GM18868 (cell line): ENCODE data around the gene ZNG1A.
A peak's percentile ranks its signal among the peaks of the same experiment; 100 is the strongest.
"Not testable (repeated sequence)": the region's sequence is repeated elsewhere in the genome, so short reads cannot be mapped to it uniquely, and the experiment has no call there.

Experiments used
- ATAC-seq: cut with Tn5 transposase; IDR thresholded peaks from one replicate; pipeline ENCODE4 v1.9.1; 2021; ENCODE audit warnings: mild to moderate bottlenecking, moderate library complexity; ENCODE audit not compliant: unreplicated experiment

Gene ZNG1A

DNA sequence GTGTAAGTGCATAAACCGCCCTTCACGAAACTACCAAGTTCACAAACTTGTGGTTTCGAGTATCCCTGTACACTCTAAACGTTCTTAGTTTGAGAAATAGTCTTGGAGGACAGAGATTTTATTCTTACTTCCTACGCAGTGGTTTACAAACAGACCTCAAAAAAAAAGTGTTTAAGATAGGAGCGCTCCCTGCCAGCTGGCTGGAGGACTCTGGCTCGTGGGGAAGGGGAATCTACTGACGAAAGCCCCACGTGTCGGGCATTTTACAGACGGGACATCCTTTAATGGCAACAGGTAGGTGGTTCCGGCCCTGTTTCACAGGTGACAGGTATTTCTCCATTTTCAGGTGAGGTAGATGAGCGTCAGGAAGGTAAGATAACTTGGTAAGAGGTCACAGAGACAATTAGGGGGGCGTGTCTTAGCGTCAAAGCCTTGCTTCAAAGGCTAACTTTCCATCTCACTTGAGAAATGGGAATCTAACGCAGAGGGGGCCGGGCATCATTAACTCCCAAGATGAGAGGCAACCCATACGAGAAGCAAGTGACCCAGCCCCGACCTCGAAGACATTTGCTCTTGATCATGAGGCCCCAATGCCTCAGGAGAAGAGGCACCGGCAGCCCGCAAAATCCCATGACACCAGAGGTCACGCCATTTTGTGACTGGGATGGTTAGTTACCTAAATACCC, 573 bp downstream of the ZNG1A start:
- ATAC-seq: not testable (repeated sequence)

GRCh38 chr9:169757-170156, 9.1 kb downstream of the ZNG1A start:
- ATAC-seq: not testable (repeated sequence)

DNA sequence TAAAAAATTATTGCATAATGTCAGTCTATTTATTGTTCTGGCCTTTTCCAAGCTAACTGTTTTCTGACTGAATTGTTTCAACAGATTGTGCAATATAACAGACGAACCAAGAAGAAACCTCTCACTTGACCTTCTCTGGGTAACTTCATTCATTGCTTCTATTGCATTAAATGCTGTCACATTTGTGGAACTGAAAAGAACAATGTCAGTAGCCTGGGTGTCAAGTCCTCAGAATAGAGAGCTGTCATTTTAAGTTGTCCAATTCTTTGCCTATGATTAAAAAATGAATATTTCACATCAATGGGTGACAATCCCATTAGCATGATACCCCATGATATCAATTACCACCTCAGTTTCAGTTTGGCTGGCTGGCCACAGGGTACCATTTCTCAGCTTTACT, 19.0 kb downstream of the ZNG1A start:
- ATAC-seq: not testable (repeated sequence)

- not testable (repeated sequence) for ATAC-seq
Observed at GRCh38 chr9:151173-151572, 27.7 kb downstream of the ZNG1A start.

DNA sequence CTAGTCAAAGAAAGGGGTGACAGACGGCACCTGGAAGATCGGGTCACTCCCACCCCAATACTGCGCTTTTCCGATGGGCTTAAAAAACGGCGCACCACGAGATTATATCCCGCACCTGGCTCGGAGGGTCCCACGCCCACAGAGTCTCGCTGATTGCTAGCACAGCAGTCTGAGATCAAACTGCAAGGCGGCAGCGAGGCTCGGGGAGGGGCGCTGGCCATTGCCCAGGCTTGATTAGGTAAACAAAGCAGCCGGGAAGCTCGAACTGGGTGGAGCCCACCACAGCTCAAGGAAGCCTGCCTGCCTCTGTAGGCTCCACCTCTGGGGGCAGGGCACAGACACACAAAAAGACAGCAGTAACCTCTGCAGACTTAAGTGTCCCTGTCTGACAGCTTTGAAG, 39.0 kb downstream of the ZNG1A start:
- not testable (repeated sequence) for ATAC-seq

DNA sequence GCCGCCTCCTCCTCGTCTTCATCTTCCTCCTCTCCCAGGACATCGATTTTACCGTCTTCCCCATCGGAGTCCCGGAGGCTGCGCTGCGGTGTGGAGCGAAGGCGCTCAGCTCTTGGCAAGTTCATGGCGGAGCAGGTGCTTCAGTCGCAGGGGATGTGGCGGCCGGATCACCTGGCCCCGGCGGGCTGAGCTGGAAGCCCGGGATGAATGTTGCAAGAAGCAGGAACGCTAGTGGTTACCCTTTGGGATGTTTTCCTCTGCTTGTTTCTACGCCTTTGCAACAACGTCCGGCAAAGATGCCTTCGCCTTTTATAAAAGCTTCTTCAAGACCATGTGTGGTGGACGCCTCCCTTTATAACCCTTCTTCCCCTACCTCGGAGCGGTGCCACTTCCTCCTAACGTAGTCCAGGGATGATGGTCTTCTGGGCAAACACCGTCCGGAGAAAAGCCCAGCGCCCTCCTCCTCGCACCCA, 60.8 kb downstream of the ZNG1A start, which contains the start of gene FOXD4:
FOXD4 (minus strand) TSS at position 423 of the 473 bp plus-strand sequence; CDS start at position 125, 298 bp downstream.
- not testable (repeated sequence) for ATAC-seq

- not testable (repeated sequence) for ATAC-seq
Observed at GRCh38 chr9:117144-117994, 61.5 kb downstream of the ZNG1A start.

DNA sequence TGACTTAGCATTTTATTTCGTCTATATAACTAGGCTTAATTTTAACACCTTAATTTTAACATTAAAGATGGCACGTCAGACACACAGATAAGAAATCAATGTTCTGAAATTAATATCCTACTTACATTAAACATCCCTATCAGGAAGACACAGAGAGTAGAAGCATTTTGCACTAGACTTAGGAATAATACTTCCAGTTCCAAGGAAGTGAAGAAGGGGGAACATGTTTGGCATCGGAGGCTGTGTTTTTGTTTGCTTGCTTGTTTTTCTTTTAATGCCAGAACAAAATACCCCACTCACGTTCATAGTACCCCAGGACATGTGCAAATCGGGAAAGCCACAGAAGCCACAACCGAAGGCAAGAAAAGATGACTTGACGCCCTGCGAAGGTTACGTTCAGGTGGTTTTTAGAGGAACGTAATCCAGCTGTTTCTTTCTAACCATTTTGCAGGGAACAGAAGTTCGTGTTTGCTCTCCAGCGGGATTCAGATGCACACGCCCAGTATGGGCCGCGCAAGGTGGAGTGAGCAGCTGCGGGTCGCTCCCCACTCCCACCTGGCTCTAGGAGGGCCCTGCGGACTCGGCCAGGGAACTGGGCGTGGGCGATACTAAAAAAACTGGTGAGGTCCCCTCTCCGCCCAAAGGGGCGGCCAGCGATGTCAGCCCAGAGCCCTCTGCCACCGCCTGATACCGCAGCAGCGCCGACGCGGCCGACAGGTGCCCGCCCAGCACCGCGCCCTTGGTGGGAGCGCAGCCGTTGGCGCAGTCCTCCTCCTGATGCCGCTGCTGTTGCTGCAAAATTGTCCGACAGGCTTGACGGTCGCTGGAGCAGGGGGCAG, 62.4 kb downstream of the ZNG1A start:
- not testable (repeated sequence) for ATAC-seq

- not testable (repeated sequence) for ATAC-seq
Observed at GRCh38 chr9:115118-115451, 63.8 kb downstream of the ZNG1A start.

GRCh38 chr9:114267-115117, 64.4 kb downstream of the ZNG1A start:
- ATAC-seq: peak; percentile 12

- ATAC-seq: peak; percentile 76
Observed at GRCh38 chr9:113468-114266, 65.2 kb downstream of the ZNG1A start.

- ATAC-seq: not testable (repeated sequence)
Observed at GRCh38 chr9:112589-113467, 66.0 kb downstream of the ZNG1A start.

- ATAC-seq: not testable (repeated sequence)
Observed at GRCh38 chr9:110672-111071, 68.2 kb downstream of the ZNG1A start.

GRCh38 chr9:109540-109939, 69.3 kb downstream of the ZNG1A start:
- ATAC-seq: not testable (repeated sequence)

GRCh38 chr9:108742-109495, 69.9 kb downstream of the ZNG1A start:
- not testable (repeated sequence) for ATAC-seq

GRCh38 chr9:105991-106390, 72.9 kb downstream of the ZNG1A start:
- ATAC-seq: not testable (repeated sequence)

GRCh38 chr9:100430-100829, 78.4 kb downstream of the ZNG1A start:
- not testable (repeated sequence) for ATAC-seq
